ENCODE data around the gene ZNF117.
A peak's percentile ranks its signal among the peaks of the same experiment; 100 is the strongest.

DNA sequence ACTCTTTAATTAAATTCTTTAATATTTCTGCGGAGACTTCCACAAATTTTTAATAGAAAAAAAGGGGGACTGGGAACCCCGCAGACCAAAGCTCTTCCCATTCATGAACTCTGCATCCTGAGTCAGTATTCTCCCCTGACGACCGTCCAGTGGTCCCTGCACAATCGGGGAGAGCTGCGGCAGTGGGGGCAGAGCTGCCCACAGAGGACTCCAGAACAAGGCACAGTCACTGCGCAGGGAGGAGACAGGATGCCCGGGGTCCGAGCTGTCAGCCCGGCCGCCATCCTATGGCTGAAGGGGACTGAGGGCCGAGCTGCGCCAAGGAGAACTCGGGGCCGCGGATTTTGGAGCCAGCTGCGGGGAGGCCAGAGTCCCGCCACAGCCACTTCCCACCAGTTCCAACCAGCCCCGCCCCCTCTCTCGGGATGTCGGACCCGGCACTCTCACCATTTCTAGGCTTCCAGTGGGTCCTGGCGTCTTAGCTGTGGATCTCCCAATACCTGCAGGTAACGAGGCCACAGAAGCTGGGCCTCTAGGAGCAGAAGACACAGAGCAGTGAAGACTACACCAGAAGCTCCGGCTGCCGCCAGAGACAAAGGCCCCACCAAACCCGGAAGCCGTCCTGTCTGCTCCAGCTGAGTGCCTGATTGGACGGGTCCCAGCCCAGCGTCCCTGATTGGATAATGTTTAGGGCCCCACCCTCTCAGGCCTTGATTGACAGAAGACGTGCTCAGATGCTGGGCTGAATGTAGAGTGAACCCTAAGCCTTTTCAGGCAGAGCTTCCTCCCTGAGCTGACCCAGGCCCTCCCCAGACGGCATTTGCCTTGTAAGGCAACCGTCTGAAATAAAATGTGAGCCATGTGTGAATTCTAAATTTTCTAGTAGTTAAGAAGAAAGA is 15.5 kb upstream of the ZNF117 start, which contains the start of gene ERV3-1:
- TF ChIP-seq POLR2A (IDR thresholded peaks at IDR 0.05; ENCODE audit: borderline replicate concordance, extremely low read depth, insufficient read depth, insufficient read length) (peak; percentile 64), CTCF (IDR thresholded peaks at IDR 0.05 in 2 of 3, conservative IDR thresholded peaks at IDR 0.05 in 1 of 3; ENCODE audit: borderline replicate concordance in 1 of 3, insufficient read depth in 1 of 3, low read depth in 2 of 3, low read length in 2 of 3) (no peak), RAD21 (IDR thresholded peaks at IDR 0.05; ENCODE audit: low read depth) (peak; percentile 9; the same call in 1 of the 2 replicates), EZH2 (IDR thresholded peaks at IDR 0.05) (no peak), YY1 (IDR thresholded peaks at IDR 0.05; ENCODE audit: extremely low read depth, insufficient replicate concordance, low read depth, low read length) (no peak), MAX (IDR thresholded peaks at IDR 0.05) (no peak), ZNF274 (IDR thresholded peaks at IDR 0.05; ENCODE audit: low read depth, low read length) (no peak), POLR2AphosphoS5 (IDR thresholded peaks at IDR 0.05; ENCODE audit: low read depth, low read length) (peak; percentile 96), EZH2phosphoT487 (IDR thresholded peaks at IDR 0.05; ENCODE audit: borderline replicate concordance) (no peak)

Data from HCT116 (cell line).